GM20000 (cell line): ENCODE results near the gene MT1G.
"Not testable (repeated sequence)": the region's sequence is repeated elsewhere in the genome, so short reads cannot be mapped to it uniquely, and the experiment has no call there.

ENCODE experiments used
- DNase-seq: peaks from one replicate; pipeline ENCODE4 v3.0.0; 2012; ENCODE audit warnings: low spot score
- CTCF ChIP-seq: IDR thresholded peaks from 2 replicates; pipeline ENCODE4 v1.5.1; 2012; ENCODE audit warnings: mild to moderate bottlenecking, control low read depth; ENCODE audit errors: extremely low read depth, missing control alignments

Gene MT1G

GRCh38 chr16:56625943-56626654, 41.8 kb downstream of the MT1G start:
- DNase-seq: no peak
- TF ChIP-seq CTCF: no peak

- no peak for DNase-seq
- TF ChIP-seq CTCF: no peak
Observed at GRCh38 chr16:56625140-56625942, 42.5 kb downstream of the MT1G start, which contains the start of gene MT1E. MT1E (plus strand) TSS chr16:56625781; CDS start chr16:56625852, 71 bp downstream.

DNA sequence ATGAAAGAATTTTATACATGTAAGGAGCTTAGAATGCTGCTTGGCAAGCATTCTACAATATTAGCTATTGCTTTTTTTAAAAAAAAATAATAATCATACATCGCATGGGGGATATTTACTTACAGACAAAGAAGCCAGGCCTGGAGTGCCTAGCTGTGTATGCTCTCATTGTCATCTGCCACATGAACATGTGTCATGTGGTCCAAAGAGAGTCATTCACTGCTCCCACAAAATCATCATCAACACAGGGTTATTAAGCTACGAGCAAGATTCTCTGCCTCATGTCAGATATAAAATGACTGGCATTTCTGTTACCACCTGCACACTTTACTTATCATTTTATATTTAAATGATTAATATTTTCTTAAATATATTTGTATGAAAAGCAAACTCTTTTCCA, 44.2 kb downstream of the MT1G start:
- no peak for TF ChIP-seq CTCF
- DNase-seq: no peak

- DNase-seq: not testable (repeated sequence)
Observed at GRCh38 chr16:56623184-56623583, 44.7 kb downstream of the MT1G start.

DNA sequence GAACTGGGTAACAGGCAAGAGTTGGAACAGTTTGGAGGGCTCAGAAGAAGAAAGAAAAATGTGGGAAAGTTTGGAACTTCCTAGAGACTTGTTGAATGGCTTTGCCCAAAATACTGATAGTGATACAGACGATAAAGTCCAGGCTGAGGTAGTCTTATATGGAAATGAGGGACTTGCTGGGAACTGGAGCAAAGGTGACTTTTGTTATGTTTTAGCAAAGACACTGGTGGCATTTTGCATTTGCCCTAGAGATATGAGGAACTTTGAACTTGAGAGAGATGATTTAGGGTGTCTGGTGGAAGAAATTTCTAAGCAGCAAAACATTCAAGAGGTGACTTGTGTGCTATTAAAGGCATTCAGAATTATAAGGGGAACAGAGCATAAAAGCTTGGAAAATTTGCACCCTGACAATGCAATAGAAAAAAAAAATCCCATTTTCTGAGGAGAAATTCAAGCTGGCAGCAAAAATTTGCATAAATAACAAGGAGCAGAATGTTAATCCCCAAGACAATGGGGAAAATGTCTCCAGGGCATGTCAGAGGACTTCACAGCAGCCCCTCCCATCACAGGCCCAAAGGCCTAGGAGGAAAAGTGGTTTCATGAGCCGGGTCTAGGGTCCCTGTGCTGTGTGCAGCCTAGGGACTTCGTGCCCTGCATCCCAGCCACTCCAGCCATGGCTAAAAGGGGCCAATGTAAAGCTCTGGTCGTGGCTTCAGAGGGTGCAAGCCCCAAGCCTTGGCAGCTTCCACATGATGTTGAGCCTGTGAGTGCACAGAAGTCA, 46.0 kb downstream of the MT1G start:
- DNase-seq: not testable (repeated sequence)

DNA sequence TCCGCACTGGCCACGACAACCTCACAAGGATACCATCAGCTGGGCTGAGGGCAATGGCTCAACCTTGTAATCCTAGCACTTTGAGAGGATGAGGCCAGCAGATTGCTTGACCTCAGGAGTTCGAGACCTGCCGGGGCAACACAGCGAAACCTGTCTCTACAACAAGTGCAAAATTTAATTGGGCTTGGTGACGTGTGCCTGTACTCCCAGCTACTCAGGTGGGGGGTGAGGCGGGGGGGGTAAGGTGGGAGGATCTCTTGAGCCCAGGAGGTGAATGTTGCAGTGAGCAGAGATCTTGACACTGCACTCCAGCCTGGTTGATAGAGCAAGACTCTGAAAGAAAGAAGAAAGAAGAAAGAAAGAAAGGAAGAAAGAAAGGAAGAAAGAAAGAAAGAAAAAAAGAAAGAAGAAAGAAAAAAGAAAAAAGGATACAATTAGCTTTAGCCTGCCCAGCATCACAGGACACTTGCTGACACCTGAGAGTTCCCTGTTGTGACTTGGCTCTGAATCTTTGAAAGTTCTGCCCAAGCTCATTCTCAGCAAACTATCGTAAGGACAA, 47.4 kb downstream of the MT1G start:
- no peak for TF ChIP-seq CTCF
- DNase-seq: no peak

DNA sequence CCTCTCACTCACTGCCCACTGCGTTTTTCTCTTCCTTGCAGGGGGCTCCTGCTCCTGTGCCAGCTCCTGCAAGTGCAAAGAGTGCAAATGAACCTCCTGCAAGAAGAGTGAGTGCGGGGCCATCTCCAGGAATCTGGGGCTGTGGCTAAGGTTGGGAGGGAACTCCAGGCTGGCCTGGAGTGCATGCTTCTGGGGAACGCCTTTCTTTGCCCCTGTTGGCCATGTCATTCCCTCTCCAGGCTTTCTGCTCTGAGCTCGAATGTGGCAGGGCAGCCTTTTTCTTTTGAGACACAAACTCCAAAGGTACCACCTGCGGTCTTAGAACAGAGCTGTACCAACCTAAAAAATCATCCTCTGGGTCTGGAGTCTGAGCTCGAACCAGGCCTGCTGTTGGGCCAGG, 49.7 kb downstream of the MT1G start:
- no peak for TF ChIP-seq CTCF
- DNase-seq: no peak
